ENCODE data around the gene PCDHGC4.

Gene PCDHGC4

DNA sequence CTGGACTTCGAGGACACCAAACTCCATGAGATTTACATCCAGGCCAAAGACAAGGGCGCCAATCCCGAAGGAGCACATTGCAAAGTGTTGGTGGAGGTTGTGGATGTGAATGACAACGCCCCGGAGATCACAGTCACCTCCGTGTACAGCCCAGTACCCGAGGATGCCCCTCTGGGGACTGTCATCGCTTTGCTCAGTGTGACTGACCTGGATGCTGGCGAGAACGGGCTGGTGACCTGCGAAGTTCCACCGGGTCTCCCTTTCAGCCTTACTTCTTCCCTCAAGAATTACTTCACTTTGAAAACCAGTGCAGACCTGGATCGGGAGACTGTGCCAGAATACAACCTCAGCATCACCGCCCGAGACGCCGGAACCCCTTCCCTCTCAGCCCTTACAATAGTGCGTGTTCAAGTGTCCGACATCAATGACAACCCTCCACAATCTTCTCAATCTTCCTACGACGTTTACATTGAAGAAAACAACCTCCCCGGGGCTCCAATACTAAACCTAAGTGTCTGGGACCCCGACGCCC lies 7.7 kb upstream of the PCDHGC4 start:
- no peak overlapping the region for H3K4me2 ChIP-seq (ENCODE audit: low read length, poor library complexity, severe bottlenecking)
- H3K79me1 ChIP-seq (replicated peaks; ENCODE audit: low read length, poor library complexity, severe bottlenecking), result peaks cover 26% of the 10 kb centered on the region
- DNase-seq, result no peak
- H4K8ac ChIP-seq (ENCODE audit: low read length), result no peak overlapping the region
- peaks cover 21 to 29% of the 10 kb centered on the region in 2 experiments for H3K36me3 ChIP-seq (ENCODE audit: control insufficient read depth in 1 of 2, insufficient read depth in 2 of 2, low read depth in 1 of 2, low read length in 2 of 2)
- H3K9me3 ChIP-seq (ENCODE audit: control insufficient read depth, low read length), result no peaks in the 10 kb centered on the region
- no peak overlapping the region for H3K4ac ChIP-seq (ENCODE audit: low read depth in 1 of 2, low read length in 2 of 2)
- H3K27me3 ChIP-seq (ENCODE audit: control insufficient read depth in 1 of 2, insufficient read depth in 1 of 2, low read length in 2 of 2), result no peaks in the 10 kb centered on the region
- H2AK5ac ChIP-seq (ENCODE audit: low read length, severe bottlenecking), result no peak overlapping the region
- no peak overlapping the region for H3K23ac ChIP-seq (ENCODE audit: low read length in 2 of 2)
- 95% methylated on average over 24 of the region's 24 CpGs for WGBS
- H2BK12ac ChIP-seq (ENCODE audit: low read length in 2 of 2), result no peak overlapping the region
- H3K18ac ChIP-seq (ENCODE audit: low read depth in 1 of 2, low read length in 2 of 2), result no peak overlapping the region
- peak overlapping the region; percentile 93 for H3K9ac ChIP-seq (ENCODE audit: low read length)
- no peak overlapping the region for H4K91ac ChIP-seq (ENCODE audit: low read length)
- no peak overlapping the region for H3K14ac ChIP-seq (ENCODE audit: low read length in 2 of 2)
- no peak overlapping the region for H2BK15ac ChIP-seq (ENCODE audit: low read depth, poor library complexity, severe bottlenecking)
- no peak overlapping the region for H2AFZ ChIP-seq (ENCODE audit: low read depth, low read length)
- no peak overlapping the region for H3K27ac ChIP-seq (ENCODE audit: low read length, poor library complexity, severe bottlenecking)
- H3K4me3 ChIP-seq (ENCODE audit: insufficient read depth in 1 of 2, low read depth in 1 of 2, low read length in 2 of 2), result peak overlapping the region in 1 of 2 experiments; percentile 88
- H3K4me1 ChIP-seq (ENCODE audit: control insufficient read depth, insufficient read depth, low read depth, low read length), result peaks cover 21% of the 10 kb centered on the region
- H2BK120ac ChIP-seq (ENCODE audit: low read depth, low read length), result no peak overlapping the region
- no peak overlapping the region for H2BK5ac ChIP-seq (ENCODE audit: low read depth, low read length, poor library complexity, severe bottlenecking)

DNA sequence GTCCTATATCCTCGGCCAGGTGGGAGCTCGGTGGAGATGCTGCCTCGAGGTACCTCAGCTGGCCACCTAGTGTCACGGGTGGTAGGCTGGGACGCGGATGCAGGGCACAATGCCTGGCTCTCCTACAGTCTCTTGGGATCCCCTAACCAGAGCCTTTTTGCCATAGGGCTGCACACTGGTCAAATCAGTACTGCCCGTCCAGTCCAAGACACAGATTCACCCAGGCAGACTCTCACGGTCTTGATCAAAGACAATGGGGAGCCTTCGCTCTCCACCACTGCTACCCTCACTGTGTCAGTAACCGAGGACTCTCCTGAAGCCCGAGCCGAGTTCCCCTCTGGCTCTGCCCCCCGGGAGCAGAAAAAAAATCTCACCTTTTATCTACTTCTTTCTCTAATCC lies 7.0 kb upstream of the PCDHGC4 start:
- Histone ChIP-seq H3K27me3 (ENCODE audit: control insufficient read depth in 1 of 2, insufficient read depth in 1 of 2, low read length in 2 of 2) (no peaks in the 10 kb centered on the region), H3K27ac (ENCODE audit: low read length, poor library complexity, severe bottlenecking) (no peak overlapping the region), H3K4me1 (ENCODE audit: control insufficient read depth, insufficient read depth, low read depth, low read length) (peaks cover 21% of the 10 kb centered on the region), H3K4ac (ENCODE audit: low read depth in 1 of 2, low read length in 2 of 2) (no peak overlapping the region), H3K14ac (ENCODE audit: low read length in 2 of 2) (no peak overlapping the region), H4K8ac (ENCODE audit: low read length) (no peak overlapping the region), H2BK15ac (ENCODE audit: low read depth, poor library complexity, severe bottlenecking) (no peak overlapping the region), H3K79me1 (replicated peaks; ENCODE audit: low read length, poor library complexity, severe bottlenecking) (peaks cover 26% of the 10 kb centered on the region), H3K18ac (ENCODE audit: low read depth in 1 of 2, low read length in 2 of 2) (no peak overlapping the region), H2BK5ac (ENCODE audit: low read depth, low read length, poor library complexity, severe bottlenecking) (no peak overlapping the region), H2AFZ (ENCODE audit: low read depth, low read length) (no peak overlapping the region), H3K23ac (ENCODE audit: low read length in 2 of 2) (no peak overlapping the region), H2BK120ac (ENCODE audit: low read depth, low read length) (no peak overlapping the region), H3K4me3 (ENCODE audit: insufficient read depth in 1 of 2, low read depth in 1 of 2, low read length in 2 of 2) (peak overlapping the region in 1 of 2 experiments; percentile 88), H3K9ac (ENCODE audit: low read length) (peak overlapping the region; percentile 93), H2BK12ac (ENCODE audit: low read length in 2 of 2) (no peak overlapping the region), H3K4me2 (ENCODE audit: low read length, poor library complexity, severe bottlenecking) (no peak overlapping the region), H2AK5ac (ENCODE audit: low read length, severe bottlenecking) (no peak overlapping the region), H4K91ac (ENCODE audit: low read length) (no peak overlapping the region), H3K9me3 (ENCODE audit: control insufficient read depth, low read length) (no peaks in the 10 kb centered on the region), H3K36me3 (ENCODE audit: control insufficient read depth in 1 of 2, insufficient read depth in 2 of 2, low read depth in 1 of 2, low read length in 2 of 2) (peaks cover 21 to 29% of the 10 kb centered on the region in 2 experiments)
- DNase-seq, result no peak
- over 99% methylated on average over 10 of the region's 13 CpGs for WGBS

DNA sequence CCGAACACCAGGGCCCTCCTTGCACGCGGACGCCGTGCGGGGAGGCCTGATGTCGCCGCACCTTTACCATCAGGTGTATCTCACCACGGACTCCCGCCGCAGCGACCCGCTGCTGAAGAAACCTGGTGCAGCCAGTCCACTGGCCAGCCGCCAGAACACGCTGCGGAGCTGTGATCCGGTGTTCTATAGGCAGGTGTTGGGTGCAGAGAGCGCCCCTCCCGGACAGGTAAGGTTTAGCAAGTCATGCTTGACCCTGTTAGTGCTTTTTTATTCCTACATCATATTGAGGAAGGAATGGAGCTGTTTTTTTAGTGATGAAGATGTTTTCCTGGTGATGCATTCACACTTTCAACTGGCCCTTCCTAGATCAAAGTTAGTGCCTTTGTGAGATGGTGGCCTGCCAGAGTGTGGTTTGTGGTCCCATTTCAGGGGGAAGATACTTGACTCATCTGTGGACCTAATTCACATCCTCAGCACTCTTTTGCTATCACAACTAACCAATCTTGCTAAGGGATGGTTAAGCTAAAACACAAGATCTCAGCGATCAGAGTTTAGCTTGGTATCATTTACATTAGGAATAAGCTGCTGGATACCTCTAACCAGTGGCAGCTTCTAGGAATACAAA lies 6.4 kb upstream of the PCDHGC4 start:
- peaks cover 27% of the 10 kb centered on the region for H3K79me1 ChIP-seq (replicated peaks; ENCODE audit: low read length, poor library complexity, severe bottlenecking)
- no peak overlapping the region for H4K91ac ChIP-seq (ENCODE audit: low read length)
- no peaks in the 10 kb centered on the region for H3K9me3 ChIP-seq (ENCODE audit: control insufficient read depth, low read length)
- H3K9ac ChIP-seq (ENCODE audit: low read length), result peak overlapping the region; percentile 93
- peak overlapping the region in 1 of 2 experiments; percentile 88 for H3K4me3 ChIP-seq (ENCODE audit: insufficient read depth in 1 of 2, low read depth in 1 of 2, low read length in 2 of 2)
- H2BK120ac ChIP-seq (ENCODE audit: low read depth, low read length), result no peak overlapping the region
- DNase-seq, result no peak
- no peak overlapping the region for H3K4me2 ChIP-seq (ENCODE audit: low read length, poor library complexity, severe bottlenecking)
- no peak overlapping the region for H2AFZ ChIP-seq (ENCODE audit: low read depth, low read length)
- 67% methylated on average over 18 of the region's 20 CpGs for WGBS
- peaks cover 21% of the 10 kb centered on the region for H3K4me1 ChIP-seq (ENCODE audit: control insufficient read depth, insufficient read depth, low read depth, low read length)
- H3K14ac ChIP-seq (ENCODE audit: low read length in 2 of 2), result no peak overlapping the region
- no peaks in the 10 kb centered on the region for H3K27me3 ChIP-seq (ENCODE audit: control insufficient read depth in 1 of 2, insufficient read depth in 1 of 2, low read length in 2 of 2)
- H2BK5ac ChIP-seq (ENCODE audit: low read depth, low read length, poor library complexity, severe bottlenecking), result no peak overlapping the region
- H3K27ac ChIP-seq (ENCODE audit: low read length, poor library complexity, severe bottlenecking), result no peak overlapping the region
- no peak overlapping the region for H2BK15ac ChIP-seq (ENCODE audit: low read depth, poor library complexity, severe bottlenecking)
- no peak overlapping the region for H3K18ac ChIP-seq (ENCODE audit: low read depth in 1 of 2, low read length in 2 of 2)
- no peak overlapping the region for H3K23ac ChIP-seq (ENCODE audit: low read length in 2 of 2)
- H2BK12ac ChIP-seq (ENCODE audit: low read length in 2 of 2), result no peak overlapping the region
- no peak overlapping the region for H2AK5ac ChIP-seq (ENCODE audit: low read length, severe bottlenecking)
- H3K36me3 ChIP-seq (ENCODE audit: control insufficient read depth in 1 of 2, insufficient read depth in 2 of 2, low read depth in 1 of 2, low read length in 2 of 2), result peaks cover 21 to 32% of the 10 kb centered on the region in 2 experiments
- H3K4ac ChIP-seq (ENCODE audit: low read depth in 1 of 2, low read length in 2 of 2), result no peak overlapping the region
- no peak overlapping the region for H4K8ac ChIP-seq (ENCODE audit: low read length)

- Histone ChIP-seq H2AFZ (ENCODE audit: low read depth, low read length) (no peak overlapping the region), H3K9ac (ENCODE audit: low read length) (peak overlapping the region; percentile 93), H3K9me3 (ENCODE audit: control insufficient read depth, low read length) (no peaks in the 10 kb centered on the region), H3K79me1 (replicated peaks; ENCODE audit: low read length, poor library complexity, severe bottlenecking) (peaks cover 24% of the 10 kb centered on the region), H2BK15ac (ENCODE audit: low read depth, poor library complexity, severe bottlenecking) (no peak overlapping the region), H3K23ac (ENCODE audit: low read length in 2 of 2) (no peak overlapping the region), H4K91ac (ENCODE audit: low read length) (no peak overlapping the region), H2BK120ac (ENCODE audit: low read depth, low read length) (no peak overlapping the region), H3K36me3 (ENCODE audit: control insufficient read depth in 1 of 2, insufficient read depth in 2 of 2, low read depth in 1 of 2, low read length in 2 of 2) (peaks cover 23 to 35% of the 10 kb centered on the region in 2 experiments), H3K4me3 (ENCODE audit: insufficient read depth in 1 of 2, low read depth in 1 of 2, low read length in 2 of 2) (peak overlapping the region in 1 of 2 experiments; percentile 88), H3K27ac (ENCODE audit: low read length, poor library complexity, severe bottlenecking) (no peak overlapping the region), H4K8ac (ENCODE audit: low read length) (no peak overlapping the region), H3K18ac (ENCODE audit: low read depth in 1 of 2, low read length in 2 of 2) (no peak overlapping the region), H3K4ac (ENCODE audit: low read depth in 1 of 2, low read length in 2 of 2) (no peak overlapping the region), H2BK12ac (ENCODE audit: low read length in 2 of 2) (no peak overlapping the region), H3K4me2 (ENCODE audit: low read length, poor library complexity, severe bottlenecking) (no peak overlapping the region), H2BK5ac (ENCODE audit: low read depth, low read length, poor library complexity, severe bottlenecking) (no peak overlapping the region), H3K4me1 (ENCODE audit: control insufficient read depth, insufficient read depth, low read depth, low read length) (peaks cover 21% of the 10 kb centered on the region), H2AK5ac (ENCODE audit: low read length, severe bottlenecking) (no peak overlapping the region), H3K14ac (ENCODE audit: low read length in 2 of 2) (no peak overlapping the region), H3K27me3 (ENCODE audit: control insufficient read depth in 1 of 2, insufficient read depth in 1 of 2, low read length in 2 of 2) (no peaks in the 10 kb centered on the region)
- no peak for DNase-seq
Observed at GRCh38 chr5:141479776-141480175, 5.1 kb upstream of the PCDHGC4 start.
